ENCODE data around the gene PTPN6.

The PTPN6 gene

GRCh38 chr12:6963016-6963731 is 12.0 kb downstream of the PTPN6 start:
- Mint-ChIP-seq H3K4me3 (no peak overlapping the region), H3K27me3 (no peaks in the 10 kb centered on the region), H3K27ac (peak overlapping the region; percentile 99), H3K9me3 (ENCODE audit: low read depth) (no peaks in the 10 kb centered on the region), H3K4me1 (ENCODE audit: low read depth) (peaks cover 73% of the 10 kb centered on the region), H3K36me3 (peaks cover 20% of the 10 kb centered on the region)

- H3K4me3 Mint-ChIP-seq = peak overlapping the region; percentile 38
- no peaks in the 10 kb centered on the region for H3K9me3 Mint-ChIP-seq (ENCODE audit: low read depth)
- H3K27me3 Mint-ChIP-seq = no peaks in the 10 kb centered on the region
- peaks cover 73% of the 10 kb centered on the region for H3K4me1 Mint-ChIP-seq (ENCODE audit: low read depth)
- peaks cover 17% of the 10 kb centered on the region for H3K36me3 Mint-ChIP-seq
- H3K27ac Mint-ChIP-seq = peak overlapping the region; percentile 97
Measured at GRCh38 chr12:6963791-6964413, 12.7 kb downstream of the PTPN6 start.

GRCh38 chr12:6964605-6965025 is 13.5 kb downstream of the PTPN6 start:
- Mint-ChIP-seq H3K4me3 (peak overlapping the region; percentile 59), H3K9me3 (ENCODE audit: low read depth) (no peaks in the 10 kb centered on the region), H3K27ac (peak overlapping the region; percentile 97), H3K36me3 (peaks cover 19% of the 10 kb centered on the region), H3K4me1 (ENCODE audit: low read depth) (peaks cover 71% of the 10 kb centered on the region), H3K27me3 (no peaks in the 10 kb centered on the region)

GRCh38 chr12:6965026-6965661 is 14.0 kb downstream of the PTPN6 start:
- peak overlapping the region; percentile 97 for H3K27ac Mint-ChIP-seq

GRCh38 chr12:6965714-6966113 is 14.6 kb downstream of the PTPN6 start:
- H3K36me3 Mint-ChIP-seq = peaks cover 18% of the 10 kb centered on the region
- H3K9me3 Mint-ChIP-seq (ENCODE audit: low read depth) = no peaks in the 10 kb centered on the region
- no peaks in the 10 kb centered on the region for H3K27me3 Mint-ChIP-seq
- H3K4me1 Mint-ChIP-seq (ENCODE audit: low read depth) = peaks cover 60% of the 10 kb centered on the region
- peak overlapping the region; percentile 97 for H3K27ac Mint-ChIP-seq
- H3K4me3 Mint-ChIP-seq = peak overlapping the region; percentile 59

More at GRCh38 chr12:6965026-6965661, 14.0 kb downstream of the PTPN6 start:
- Mint-ChIP-seq H3K4me3 (peak overlapping the region; percentile 59), H3K4me1 (ENCODE audit: low read depth) (peaks cover 65% of the 10 kb centered on the region), H3K9me3 (ENCODE audit: low read depth) (no peaks in the 10 kb centered on the region), H3K36me3 (peaks cover 20% of the 10 kb centered on the region), H3K27me3 (no peaks in the 10 kb centered on the region)

- Mint-ChIP-seq H3K4me1 (ENCODE audit: low read depth) (peaks cover 56% of the 10 kb centered on the region), H3K36me3 (peaks cover 18% of the 10 kb centered on the region), H3K27ac (peak overlapping the region; percentile 97), H3K9me3 (ENCODE audit: low read depth) (no peaks in the 10 kb centered on the region), H3K27me3 (no peaks in the 10 kb centered on the region), H3K4me3 (peak overlapping the region; percentile 61)
Measured at GRCh38 chr12:6966351-6966750, 15.2 kb downstream of the PTPN6 start.

- Mint-ChIP-seq H3K4me1 (ENCODE audit: low read depth) (peaks cover 55% of the 10 kb centered on the region), H3K4me3 (peak overlapping the region; percentile 20), H3K27ac (peak overlapping the region; percentile 22), H3K27me3 (no peaks in the 10 kb centered on the region), H3K9me3 (ENCODE audit: low read depth) (no peaks in the 10 kb centered on the region), H3K36me3 (peaks cover 23% of the 10 kb centered on the region)
Measured at GRCh38 chr12:6967651-6968100, 16.5 kb downstream of the PTPN6 start.

GRCh38 chr12:6968426-6968825 is 17.3 kb downstream of the PTPN6 start:
- peaks cover 59% of the 10 kb centered on the region for H3K4me1 Mint-ChIP-seq (ENCODE audit: low read depth)
- no peaks in the 10 kb centered on the region for H3K9me3 Mint-ChIP-seq (ENCODE audit: low read depth)
- H3K27ac Mint-ChIP-seq = peak overlapping the region; percentile 100
- no peaks in the 10 kb centered on the region for H3K27me3 Mint-ChIP-seq
- peaks cover 23% of the 10 kb centered on the region for H3K36me3 Mint-ChIP-seq
- H3K4me3 Mint-ChIP-seq = peak overlapping the region; percentile 100

- Mint-ChIP-seq H3K9me3 (ENCODE audit: low read depth) (no peaks in the 10 kb centered on the region), H3K36me3 (peaks cover 23% of the 10 kb centered on the region)
Measured at GRCh38 chr12:6970096-6970527, 19.0 kb downstream of the PTPN6 start.

GRCh38 chr12:6974180-6974579 is 23.0 kb downstream of the PTPN6 start:
- Mint-ChIP-seq H3K27ac (peak overlapping the region; percentile 22), H3K27me3 (no peaks in the 10 kb centered on the region), H3K4me1 (ENCODE audit: low read depth) (peaks cover 27% of the 10 kb centered on the region), H3K4me3 (no peak overlapping the region), H3K36me3 (peaks cover 11% of the 10 kb centered on the region), H3K9me3 (ENCODE audit: low read depth) (no peaks in the 10 kb centered on the region)

More at GRCh38 chr12:6970096-6970527, 19.0 kb downstream of the PTPN6 start:
- Mint-ChIP-seq H3K27ac (peak overlapping the region; percentile 100), H3K27me3 (no peaks in the 10 kb centered on the region), H3K4me1 (ENCODE audit: low read depth) (peaks cover 52% of the 10 kb centered on the region), H3K4me3 (peak overlapping the region; percentile 100)

- Mint-ChIP-seq H3K27me3 (no peaks in the 10 kb centered on the region), H3K4me1 (ENCODE audit: low read depth) (peaks cover 25% of the 10 kb centered on the region), H3K36me3 (peaks cover 7% of the 10 kb centered on the region), H3K4me3 (no peak overlapping the region), H3K27ac (peak overlapping the region; percentile 16), H3K9me3 (ENCODE audit: low read depth) (no peaks in the 10 kb centered on the region)
Measured at GRCh38 chr12:6975297-6976032, 24.3 kb downstream of the PTPN6 start.

- Mint-ChIP-seq H3K27ac (peak overlapping the region; percentile 46), H3K4me1 (ENCODE audit: low read depth) (peaks cover 11% of the 10 kb centered on the region), H3K36me3 (peaks cover 3% of the 10 kb centered on the region), H3K4me3 (no peak overlapping the region), H3K9me3 (ENCODE audit: low read depth) (no peaks in the 10 kb centered on the region), H3K27me3 (no peaks in the 10 kb centered on the region)
Measured at GRCh38 chr12:6977653-6978052, 26.5 kb downstream of the PTPN6 start.

GRCh38 chr12:6978188-6978587 is 27.0 kb downstream of the PTPN6 start:
- H3K4me3 Mint-ChIP-seq = no peak overlapping the region
- H3K9me3 Mint-ChIP-seq (ENCODE audit: low read depth) = no peaks in the 10 kb centered on the region
- H3K27me3 Mint-ChIP-seq = no peaks in the 10 kb centered on the region
- H3K27ac Mint-ChIP-seq = no peak overlapping the region
- peaks cover 3% of the 10 kb centered on the region for H3K36me3 Mint-ChIP-seq
- peaks cover 6% of the 10 kb centered on the region for H3K4me1 Mint-ChIP-seq (ENCODE audit: low read depth)

GRCh38 chr12:6978611-6979011 is 27.5 kb downstream of the PTPN6 start:
- peaks cover 5% of the 10 kb centered on the region for H3K36me3 Mint-ChIP-seq
- H3K4me1 Mint-ChIP-seq (ENCODE audit: low read depth) = peaks cover 6% of the 10 kb centered on the region
- H3K9me3 Mint-ChIP-seq (ENCODE audit: low read depth) = no peaks in the 10 kb centered on the region
- no peaks in the 10 kb centered on the region for H3K27me3 Mint-ChIP-seq
- H3K4me3 Mint-ChIP-seq = no peak overlapping the region
- H3K27ac Mint-ChIP-seq = peak overlapping the region; percentile 16

Data from activated naive CD8-positive, alpha-beta T cell (primary cell).